ENCODE results near the gene ADD3.

The ADD3 gene

GRCh38 chr10:110069502-110069982 lies 61.8 kb downstream of the ADD3 start:
- no peak for DNase-seq

GRCh38 chr10:110073896-110074295 lies 66.1 kb downstream of the ADD3 start:
- no peak for DNase-seq

- DNase-seq: no peak
These were observed 66.5 kb downstream of the ADD3 start for GRCh38 chr10:110074298-110074697.

- DNase-seq: no peak
These were observed 67.2 kb downstream of the ADD3 start for GRCh38 chr10:110074758-110075671.

GRCh38 chr10:110075686-110076085 lies 67.9 kb downstream of the ADD3 start:
- no peak for DNase-seq

- no peak for DNase-seq
These were observed 69.0 kb downstream of the ADD3 start for GRCh38 chr10:110076559-110077318.

- no peak for DNase-seq
These were observed 69.8 kb downstream of the ADD3 start for GRCh38 chr10:110077436-110078130.

GRCh38 chr10:110078317-110078716 lies 70.5 kb downstream of the ADD3 start:
- no peak for DNase-seq

GRCh38 chr10:110081911-110082310 lies 74.1 kb downstream of the ADD3 start:
- no peak for DNase-seq

GRCh38 chr10:110083884-110084283 lies 76.1 kb downstream of the ADD3 start:
- no peak for DNase-seq

- no peak for DNase-seq
These were observed 79.9 kb downstream of the ADD3 start for GRCh38 chr10:110087682-110088081.

- no peak for DNase-seq
These were observed 80.8 kb downstream of the ADD3 start for GRCh38 chr10:110088367-110089104.

- no peak for DNase-seq
These were observed 84.0 kb downstream of the ADD3 start for GRCh38 chr10:110091830-110092229.

GRCh38 chr10:110093722-110094121 lies 85.9 kb downstream of the ADD3 start:
- DNase-seq: no peak

GRCh38 chr10:110094786-110095185 lies 87.0 kb downstream of the ADD3 start:
- no peak for DNase-seq

- no peak for DNase-seq
These were observed 93.8 kb downstream of the ADD3 start for GRCh38 chr10:110101464-110102144.

- DNase-seq: no peak
These were observed 96.2 kb downstream of the ADD3 start for GRCh38 chr10:110103921-110104461.

GRCh38 chr10:110105873-110106272 lies 98.1 kb downstream of the ADD3 start:
- no peak for DNase-seq

- DNase-seq: no peak
These were observed 99.6 kb downstream of the ADD3 start for GRCh38 chr10:110107430-110107829.

- no peak for DNase-seq
These were observed 100.1 kb downstream of the ADD3 start for GRCh38 chr10:110107887-110108286.

GRCh38 chr10:110109511-110109910 lies 101.7 kb downstream of the ADD3 start:
- no peak for DNase-seq

- DNase-seq: no peak
These were observed 102.6 kb downstream of the ADD3 start for GRCh38 chr10:110110338-110110737.

Data from activated T-cell treated with anti-CD3 and anti-CD28 coated beads, Interleukin-2, amount 50 U/mL, for 48 hours (primary cell).